ENCODE measurements around the gene MRTFB.

- TF ChIP-seq, protein P1, sequence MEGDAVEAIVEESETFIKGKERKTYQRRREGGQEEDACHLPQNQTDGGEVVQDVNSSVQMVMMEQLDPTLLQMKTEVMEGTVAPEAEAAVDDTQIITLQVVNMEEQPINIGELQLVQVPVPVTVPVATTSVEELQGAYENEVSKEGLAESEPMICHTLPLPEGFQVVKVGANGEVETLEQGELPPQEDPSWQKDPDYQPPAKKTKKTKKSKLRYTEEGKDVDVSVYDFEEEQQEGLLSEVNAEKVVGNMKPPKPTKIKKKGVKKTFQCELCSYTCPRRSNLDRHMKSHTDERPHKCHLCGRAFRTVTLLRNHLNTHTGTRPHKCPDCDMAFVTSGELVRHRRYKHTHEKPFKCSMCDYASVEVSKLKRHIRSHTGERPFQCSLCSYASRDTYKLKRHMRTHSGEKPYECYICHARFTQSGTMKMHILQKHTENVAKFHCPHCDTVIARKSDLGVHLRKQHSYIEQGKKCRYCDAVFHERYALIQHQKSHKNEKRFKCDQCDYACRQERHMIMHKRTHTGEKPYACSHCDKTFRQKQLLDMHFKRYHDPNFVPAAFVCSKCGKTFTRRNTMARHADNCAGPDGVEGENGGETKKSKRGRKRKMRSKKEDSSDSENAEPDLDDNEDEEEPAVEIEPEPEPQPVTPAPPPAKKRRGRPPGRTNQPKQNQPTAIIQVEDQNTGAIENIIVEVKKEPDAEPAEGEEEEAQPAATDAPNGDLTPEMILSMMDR (IDR thresholded peaks at IDR 0.05): no peak
- no peak for TF ChIP-seq POLR2A (IDR thresholded peaks at IDR 0.05)
Measured at GRCh38 chr16:14088155-14088753, 17.1 kb downstream of the MRTFB start.

Measured in lower leg skin (tissue), 3 donors.